HUES6 (cell line): ENCODE measurements around the gene UPK1A.
"Not testable (repeated sequence)": the region's sequence is repeated elsewhere in the genome, so short reads cannot be mapped to it uniquely, and the experiment has no call there.

Source experiments
- H3K27ac ChIP-seq: 2 replicates; pipeline ENCODE4 v1.7.0; 2013; ENCODE audit warnings: low read depth, mild to moderate bottlenecking, low read length, inconsistent platforms
- H3K27me3 ChIP-seq: 2 replicates; pipeline ENCODE4 v1.6.1; 2013; ENCODE audit warnings: low read length; ENCODE audit not compliant: control insufficient read depth, insufficient read depth
- H3K36me3 ChIP-seq: 2 replicates; pipeline ENCODE4 v1.6.1; 2013; ENCODE audit warnings: low read length; ENCODE audit not compliant: control insufficient read depth, insufficient read depth
- H3K4me1 ChIP-seq: 2 replicates; pipeline ENCODE4 v1.6.1; 2013; ENCODE audit warnings: low read length; ENCODE audit not compliant: control insufficient read depth, insufficient read depth
- H3K4me3 ChIP-seq: 2 replicates; pipeline ENCODE4 v1.5.1; 2013; ENCODE audit warnings: low read depth, low read length
- H3K9ac ChIP-seq: one replicate; pipeline ENCODE4 v1.6.1; 2013; ENCODE audit warnings: mild to moderate bottlenecking, low read length
- H3K9me3 ChIP-seq: 2 replicates; pipeline ENCODE4 v1.6.1; 2013; ENCODE audit warnings: low read depth, low read length; ENCODE audit not compliant: control insufficient read depth, insufficient read depth

UPK1A gene

DNA sequence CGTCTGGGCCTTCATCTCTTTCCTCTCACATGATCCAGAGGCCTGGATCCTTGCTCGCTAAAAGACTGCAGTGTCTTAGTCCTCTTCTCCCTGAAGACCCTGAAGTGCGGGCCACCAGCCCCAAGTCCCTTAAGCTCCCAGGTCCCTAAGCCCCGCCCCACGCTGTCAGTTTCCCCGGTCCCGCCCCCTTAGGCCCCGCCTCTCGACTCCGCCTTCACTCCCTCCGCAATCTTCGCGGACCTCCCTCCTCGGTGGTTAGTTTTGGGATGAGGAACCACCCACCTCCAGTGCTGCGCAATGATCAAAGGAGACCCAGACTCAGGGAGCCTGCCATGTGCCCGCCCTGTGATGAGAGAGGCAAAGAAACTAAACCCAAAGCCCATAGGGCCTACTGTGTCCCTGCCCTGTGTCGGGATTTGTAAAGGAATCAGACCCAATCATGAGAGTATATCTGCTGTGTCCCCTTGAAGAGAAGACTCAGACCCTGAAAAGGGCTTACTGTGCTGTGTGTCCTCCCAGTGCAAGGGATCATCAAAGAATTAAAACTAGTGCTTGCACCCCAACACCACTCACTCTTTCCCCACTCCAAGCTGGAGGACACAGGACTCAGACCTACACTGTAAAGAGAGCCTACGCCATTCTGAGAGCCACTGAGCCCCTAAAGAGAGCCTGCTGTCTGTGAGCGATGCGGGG, 21.2 kb upstream of the UPK1A start:
- Histone ChIP-seq H3K9me3 (no peaks in the 10 kb centered on the region), H3K27me3 (peaks cover 8% of the 10 kb centered on the region; the same call in 1 of the 2 replicates), H3K9ac (peak overlapping the region; percentile 54), H3K27ac (no peak overlapping the region), H3K36me3 (no peaks in the 10 kb centered on the region), H3K4me1 (peaks cover 32% of the 10 kb centered on the region), H3K4me3 (peak overlapping the region; percentile 69)

DNA sequence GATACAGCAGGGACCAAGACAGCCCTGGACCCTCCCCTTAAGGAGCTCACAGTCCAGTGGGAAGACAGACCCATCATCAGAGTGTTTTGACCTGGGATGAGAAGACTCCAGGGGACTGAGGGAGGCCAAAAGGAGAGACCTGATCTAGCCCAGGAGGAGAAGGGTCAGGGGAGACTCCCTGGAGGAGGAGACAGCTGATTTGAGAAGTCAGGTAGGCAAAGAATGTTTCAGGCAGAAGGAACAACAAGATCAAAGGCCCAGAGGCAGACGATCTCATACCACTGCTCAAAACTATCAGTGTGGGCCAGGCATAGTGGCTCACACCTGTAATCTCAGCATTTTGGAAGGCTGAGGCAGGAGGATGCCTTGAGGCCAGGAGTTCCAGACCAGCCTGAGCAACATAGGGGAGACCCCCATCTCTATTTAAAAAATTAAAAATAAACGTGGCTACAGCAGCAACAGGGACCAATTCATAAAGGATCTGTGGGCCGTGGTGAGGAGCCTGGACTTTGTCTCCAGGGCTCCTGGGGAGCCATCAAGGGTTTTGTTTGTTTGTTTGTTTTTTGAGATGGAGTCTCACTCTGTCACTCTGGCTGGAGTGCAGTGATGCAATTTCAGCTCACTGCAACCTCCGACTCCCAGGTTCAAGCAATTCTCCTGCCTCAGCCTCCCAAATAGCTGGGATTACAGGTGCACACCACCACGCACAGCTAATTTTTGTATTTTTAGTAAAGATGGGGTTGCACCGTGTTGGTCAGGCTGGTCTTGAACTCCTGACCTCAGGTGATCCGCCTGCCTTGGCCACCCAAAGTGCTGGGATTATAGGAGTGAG, 20.4 kb upstream of the UPK1A start:
- Histone ChIP-seq H3K4me1 (peaks cover 32% of the 10 kb centered on the region), H3K27ac (no peak overlapping the region)

GRCh38 chr19:35648017-35648961, 18.0 kb upstream of the UPK1A start, which contains the start of gene COX6B1:
Gene COX6B1, plus strand, starts transcription at chr19:35648323. Its CDS starts 2,921 bp downstream, at chr19:35651244.
- Histone ChIP-seq H3K27me3 (peaks cover 5% of the 10 kb centered on the region; the same call in 1 of the 2 replicates), H3K27ac (no peak within 1 kb of the TSS), H3K4me1 (peaks cover 12% of the 10 kb centered on the region; the same call in 1 of the 2 replicates), H3K9me3 (no peaks in the 10 kb centered on the region), H3K4me3 (peak within 1 kb of the TSS; percentile 81), H3K36me3 (peaks cover 18% of the 10 kb centered on the region), H3K9ac (peak within 1 kb of the TSS; percentile 68)

More for the DNA sequence above, 20.4 kb upstream of the UPK1A start:
- Histone ChIP-seq H3K4me3 (no peak overlapping the region), H3K9ac (no peak overlapping the region), H3K27me3 (peaks cover 8% of the 10 kb centered on the region; the same call in 1 of the 2 replicates), H3K9me3 (no peaks in the 10 kb centered on the region), H3K36me3 (peaks cover 4% of the 10 kb centered on the region)

DNA sequence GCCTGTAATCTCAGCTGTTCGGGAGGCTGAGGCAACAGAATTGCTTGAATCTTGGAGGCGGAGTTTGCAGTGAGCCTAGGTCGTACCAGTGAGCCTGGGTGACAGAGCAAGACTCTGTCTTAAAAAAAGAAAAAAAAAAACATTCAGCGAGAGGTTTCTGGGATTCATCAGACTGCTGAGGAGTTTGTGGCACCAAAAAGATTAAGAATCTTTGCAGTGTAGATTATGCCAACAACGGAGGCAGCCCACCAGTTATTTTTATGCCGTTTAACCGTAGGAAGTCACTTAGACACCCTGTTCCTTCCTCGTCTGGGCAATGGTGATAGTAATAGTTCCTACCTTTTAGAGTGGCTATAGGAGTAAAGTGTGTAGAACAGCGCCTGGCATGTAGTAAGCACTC, 15.7 kb upstream of the UPK1A start:
- Histone ChIP-seq H3K9me3 (no peaks in the 10 kb centered on the region), H3K27me3 (peaks cover 3% of the 10 kb centered on the region; the same call in 1 of the 2 replicates), H3K4me1 (peaks cover 4% of the 10 kb centered on the region; the same call in 1 of the 2 replicates), H3K27ac (no peak overlapping the region), H3K9ac (no peak overlapping the region), H3K36me3 (peaks cover 37% of the 10 kb centered on the region), H3K4me3 (no peak overlapping the region)

DNA sequence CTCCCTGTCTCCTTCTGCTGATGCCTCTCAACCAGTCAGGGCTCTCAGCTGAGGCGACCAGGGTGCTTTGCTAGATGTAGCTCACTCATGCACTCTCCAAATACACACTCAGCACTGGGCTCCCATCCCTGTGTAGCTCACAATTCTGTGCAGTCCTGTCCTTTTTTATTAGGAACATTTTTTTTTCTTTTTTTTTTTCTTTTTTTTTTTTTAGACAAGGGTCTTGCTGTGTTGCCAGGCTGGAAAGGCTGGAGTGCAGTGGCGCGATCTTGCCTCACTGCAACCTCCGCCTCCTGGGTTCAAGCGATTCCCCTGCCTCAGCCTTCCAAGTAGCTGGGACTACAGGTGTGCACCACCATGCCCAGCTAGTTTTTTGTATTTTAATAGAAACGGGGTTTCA, 11.5 kb upstream of the UPK1A start:
- H3K4me3 ChIP-seq, H3K27ac ChIP-seq, H3K9ac ChIP-seq, H3K9me3 ChIP-seq, H3K4me1 ChIP-seq, H3K27me3 ChIP-seq: not testable (repeated sequence)
- peaks cover 71% of the 10 kb centered on the region for H3K36me3 ChIP-seq

- H3K4me1 ChIP-seq = no peaks in the 10 kb centered on the region
- H3K27me3 ChIP-seq = no peaks in the 10 kb centered on the region
- H3K27ac ChIP-seq = no peak overlapping the region
- H3K9ac ChIP-seq = no peak overlapping the region
- H3K4me3 ChIP-seq = no peak overlapping the region
- H3K36me3 ChIP-seq = peaks cover 72% of the 10 kb centered on the region
- H3K9me3 ChIP-seq = no peaks in the 10 kb centered on the region
Measured at GRCh38 chr19:35655600-35655999, 10.7 kb upstream of the UPK1A start.

GRCh38 chr19:35656700-35657099, 9.6 kb upstream of the UPK1A start:
- Histone ChIP-seq H3K9ac (no peak overlapping the region), H3K9me3 (no peaks in the 10 kb centered on the region), H3K4me1 (no peaks in the 10 kb centered on the region), H3K36me3 (peaks cover 61% of the 10 kb centered on the region), H3K4me3 (no peak overlapping the region), H3K27me3 (no peaks in the 10 kb centered on the region), H3K27ac (no peak overlapping the region)

- peaks cover 55% of the 10 kb centered on the region for H3K36me3 ChIP-seq
Measured at GRCh38 chr19:35657904-35658700, 8.2 kb upstream of the UPK1A start.

GRCh38 chr19:35661995-35662340, 4.3 kb upstream of the UPK1A start:
- Histone ChIP-seq H3K4me1 (no peaks in the 10 kb centered on the region), H3K9me3 (no peaks in the 10 kb centered on the region), H3K27me3 (no peaks in the 10 kb centered on the region), H3K4me3 (no peak overlapping the region), H3K27ac (no peak overlapping the region), H3K36me3 (peaks cover 26% of the 10 kb centered on the region), H3K9ac (no peak overlapping the region)

More at GRCh38 chr19:35657904-35658700, 8.2 kb upstream of the UPK1A start:
- no peak overlapping the region for H3K9ac ChIP-seq
- H3K27me3 ChIP-seq = no peaks in the 10 kb centered on the region
- no peak overlapping the region for H3K4me3 ChIP-seq
- H3K4me1 ChIP-seq = no peaks in the 10 kb centered on the region
- no peaks in the 10 kb centered on the region for H3K9me3 ChIP-seq
- H3K27ac ChIP-seq = no peak overlapping the region

- Histone ChIP-seq H3K27me3 (0 out of 2 replicates have a peak, but pooled peaks cover 2% of the 10 kb centered on the region), H3K4me3 (no peak overlapping the region), H3K9me3 (no peaks in the 10 kb centered on the region), H3K27ac (no peak overlapping the region), H3K9ac (no peak overlapping the region), H3K36me3 (peaks cover 8% of the 10 kb centered on the region), H3K4me1 (no peaks in the 10 kb centered on the region)
Measured at GRCh38 chr19:35663981-35664380, 2.3 kb upstream of the UPK1A start.
